Bone marrow (tissue), 2 donors: ENCODE data around the gene SRSF4.
"Not testable (repeated sequence)": the region's sequence is repeated elsewhere in the genome, so short reads cannot be mapped to it uniquely, and the experiment has no call there.

Experiments used
- DNase-seq, 2 donors: peaks; one replicate each; lab custom pipeline; 2025; lab: John Stamatoyannopoulos, UW

The SRSF4 gene

GRCh38 chr1:29124366-29125236 lies 57.1 kb downstream of the SRSF4 start:
- DNase-seq: peak in 1 of 2 donors; percentile 23

GRCh38 chr1:29123887-29124365 lies 57.8 kb downstream of the SRSF4 start, which contains the start of gene TMEM200B:
TSS of gene TMEM200B (minus strand) at chr1:29123903. CDS start at chr1:29121828, 2,075 bp downstream.
- no peak for DNase-seq

GRCh38 chr1:29123053-29123886 lies 58.4 kb downstream of the SRSF4 start:
- DNase-seq: peak in 1 of 2 donors; percentile 61

- DNase-seq: no peak
These were observed 59.0 kb downstream of the SRSF4 start for GRCh38 chr1:29122682-29123052.

- DNase-seq: no peak
These were observed 59.6 kb downstream of the SRSF4 start for GRCh38 chr1:29121936-29122681.

GRCh38 chr1:29121516-29121935 lies 60.2 kb downstream of the SRSF4 start:
- no peak for DNase-seq

- peak in 1 of 2 donors; percentile 28 for DNase-seq
These were observed 60.7 kb downstream of the SRSF4 start for GRCh38 chr1:29120947-29121485.

- no peak for DNase-seq
These were observed 61.3 kb downstream of the SRSF4 start for GRCh38 chr1:29120367-29120766.

GRCh38 chr1:29119121-29119929 lies 62.4 kb downstream of the SRSF4 start:
- DNase-seq: no peak

GRCh38 chr1:29117381-29117780 lies 64.3 kb downstream of the SRSF4 start:
- no peak for DNase-seq

GRCh38 chr1:29114654-29115053 lies 67.0 kb downstream of the SRSF4 start:
- DNase-seq: no peak

- no peak for DNase-seq
These were observed 68.1 kb downstream of the SRSF4 start for GRCh38 chr1:29113413-29114117.

GRCh38 chr1:29112705-29113412 lies 68.8 kb downstream of the SRSF4 start:
- DNase-seq: no peak

GRCh38 chr1:29108041-29108440 lies 73.7 kb downstream of the SRSF4 start:
- DNase-seq: not testable (repeated sequence)

GRCh38 chr1:29105822-29106221 lies 75.9 kb downstream of the SRSF4 start:
- no peak for DNase-seq

- no peak for DNase-seq
These were observed 81.2 kb downstream of the SRSF4 start for GRCh38 chr1:29100487-29100886.

GRCh38 chr1:29099286-29099685 lies 82.4 kb downstream of the SRSF4 start:
- DNase-seq: no peak
